Left ventricle myocardium inferior (tissue), 1 donor: ENCODE results near the gene CCT3. TPM values are rescaled to one million over a fixed set of nuclear protein-coding genes. Genes with fewer than 3 reads are reported as not detected.

Source experiments
- DNase-seq: peaks from one replicate; pipeline ENCODE4 v3.0.0-alpha.2; 2020
- H3K27ac ChIP-seq: fragments of 200-600 bp; replicated peaks from 2 replicates; pipeline ENCODE4 v1.8.0; 2021
- H3K27me3 ChIP-seq: fragments of 200-600 bp; 2 replicates; pipeline ENCODE4 v1.8.0; 2021; ENCODE audit warnings: low read depth
- H3K36me3 ChIP-seq: fragments of 200-600 bp; 2 replicates; pipeline ENCODE4 v1.8.0; 2021
- H3K4me1 ChIP-seq: fragments of 200-600 bp; 2 replicates; pipeline ENCODE4 v1.8.0; 2021
- H3K4me3 ChIP-seq: fragments of 200-600 bp; 2 replicates; pipeline ENCODE4 v1.8.0; 2021; ENCODE audit warnings: mild to moderate bottlenecking, moderate library complexity
- H3K9me3 ChIP-seq: fragments of 200-600 bp; replicated peaks from 2 replicates; pipeline ENCODE4 v1.8.0; 2021
- intact Hi-C: fragments of 100-400 bp; cut with micrococcal nuclease; formaldehyde crosslinking; loops from one replicate; pipeline ENCODE4 v1.11.0; 2022
- total RNA-seq: library from RNA; stranded (reverse); fragmentation: NEBNext Ultra II Directional; extraction: Animal tissue kit (Norgen Biotek cat#: 25700); gene quantifications from one replicate; pipeline ENCODE4 v1.2.1, GENCODE V29; 2021
- TF ChIP-seq, protein P1 (sequence below): fragments of 200-600 bp; IDR thresholded peaks from 2 replicates; pipeline ENCODE4 v1.8.0; 2021; ENCODE audit warnings: antibody characterized with exemption, mild to moderate bottlenecking, borderline replicate concordance
- donor health status: DM: no; HTN: yes; CAD: no; lungs with severe emphysema.

CCT3 gene
- total RNA-seq, 1 donor from 2014 or later: 123 TPM

DNA sequence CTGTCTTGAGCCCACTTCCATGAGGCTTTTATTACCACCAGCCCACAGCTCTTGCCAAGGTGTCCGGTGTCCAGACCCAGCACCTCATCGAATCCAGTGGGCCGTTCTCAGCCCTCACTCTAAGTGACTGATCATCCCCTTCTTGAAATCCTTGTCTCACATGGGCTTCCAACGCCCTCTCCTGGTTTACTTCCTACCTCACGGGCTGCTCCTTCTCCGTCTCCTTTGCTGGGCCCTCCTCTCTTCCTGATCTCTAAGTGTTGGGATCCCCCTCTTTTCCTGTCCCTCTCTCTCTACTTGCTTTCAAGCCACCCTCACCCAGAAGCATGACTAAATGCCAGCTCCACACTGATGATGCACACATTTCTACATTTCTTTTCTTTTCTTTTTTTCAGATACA lies 21.9 kb upstream of the CCT3 start:
- peaks cover 88% of the 10 kb centered on the region for H3K27me3 ChIP-seq

DNA sequence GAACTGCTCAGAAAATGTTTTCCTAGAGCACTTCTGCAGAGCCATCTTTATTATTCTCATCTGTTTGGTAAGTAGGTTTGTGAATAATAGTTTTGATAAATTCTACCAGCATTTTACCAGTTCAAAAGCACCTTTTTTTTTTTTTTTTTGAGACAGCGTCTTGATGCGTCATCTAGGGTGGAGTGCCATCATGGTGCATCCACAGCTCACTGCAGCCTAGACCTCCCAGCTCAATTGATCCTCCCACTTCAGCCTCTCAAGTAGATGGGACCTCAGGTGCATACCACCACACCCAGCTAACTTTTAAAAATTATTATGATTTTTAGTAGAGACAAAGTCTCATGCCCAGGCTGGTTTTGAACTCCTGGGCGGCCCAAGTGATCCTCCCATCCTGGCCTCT lies 21.2 kb upstream of the CCT3 start:
- intact Hi-C loops: no loop called here
- TF ChIP-seq, protein P1, sequence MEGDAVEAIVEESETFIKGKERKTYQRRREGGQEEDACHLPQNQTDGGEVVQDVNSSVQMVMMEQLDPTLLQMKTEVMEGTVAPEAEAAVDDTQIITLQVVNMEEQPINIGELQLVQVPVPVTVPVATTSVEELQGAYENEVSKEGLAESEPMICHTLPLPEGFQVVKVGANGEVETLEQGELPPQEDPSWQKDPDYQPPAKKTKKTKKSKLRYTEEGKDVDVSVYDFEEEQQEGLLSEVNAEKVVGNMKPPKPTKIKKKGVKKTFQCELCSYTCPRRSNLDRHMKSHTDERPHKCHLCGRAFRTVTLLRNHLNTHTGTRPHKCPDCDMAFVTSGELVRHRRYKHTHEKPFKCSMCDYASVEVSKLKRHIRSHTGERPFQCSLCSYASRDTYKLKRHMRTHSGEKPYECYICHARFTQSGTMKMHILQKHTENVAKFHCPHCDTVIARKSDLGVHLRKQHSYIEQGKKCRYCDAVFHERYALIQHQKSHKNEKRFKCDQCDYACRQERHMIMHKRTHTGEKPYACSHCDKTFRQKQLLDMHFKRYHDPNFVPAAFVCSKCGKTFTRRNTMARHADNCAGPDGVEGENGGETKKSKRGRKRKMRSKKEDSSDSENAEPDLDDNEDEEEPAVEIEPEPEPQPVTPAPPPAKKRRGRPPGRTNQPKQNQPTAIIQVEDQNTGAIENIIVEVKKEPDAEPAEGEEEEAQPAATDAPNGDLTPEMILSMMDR: no peak
- H3K27me3 ChIP-seq: peaks cover 88% of the 10 kb centered on the region

More for the DNA sequence above, 21.9 kb upstream of the CCT3 start:
- Histone ChIP-seq H3K27ac (no peak overlapping the region), H3K4me1 (no peaks in the 10 kb centered on the region), H3K4me3 (no peak overlapping the region), H3K9me3 (no peaks in the 10 kb centered on the region), H3K36me3 (no peaks in the 10 kb centered on the region)
- TF ChIP-seq, protein P1: no peak
- DNase-seq: no peak
- intact Hi-C loops: no loop called here

GRCh38 chr1:156358641-156359040 lies 20.5 kb upstream of the CCT3 start:
- no peak overlapping the region for H3K27ac ChIP-seq
- H3K4me3 ChIP-seq: no peak overlapping the region
- TF ChIP-seq, protein P1: no peak
- DNase-seq: no peak
- no peaks in the 10 kb centered on the region for H3K9me3 ChIP-seq
- no peaks in the 10 kb centered on the region for H3K4me1 ChIP-seq
- H3K36me3 ChIP-seq: no peaks in the 10 kb centered on the region
- peaks cover 88% of the 10 kb centered on the region for H3K27me3 ChIP-seq
- intact Hi-C loops: no loop called here

More for the DNA sequence above, 21.2 kb upstream of the CCT3 start:
- no peaks in the 10 kb centered on the region for H3K9me3 ChIP-seq
- no peak for DNase-seq
- no peaks in the 10 kb centered on the region for H3K36me3 ChIP-seq
- no peak overlapping the region for H3K27ac ChIP-seq
- H3K4me1 ChIP-seq: no peaks in the 10 kb centered on the region
- no peak overlapping the region for H3K4me3 ChIP-seq

DNA sequence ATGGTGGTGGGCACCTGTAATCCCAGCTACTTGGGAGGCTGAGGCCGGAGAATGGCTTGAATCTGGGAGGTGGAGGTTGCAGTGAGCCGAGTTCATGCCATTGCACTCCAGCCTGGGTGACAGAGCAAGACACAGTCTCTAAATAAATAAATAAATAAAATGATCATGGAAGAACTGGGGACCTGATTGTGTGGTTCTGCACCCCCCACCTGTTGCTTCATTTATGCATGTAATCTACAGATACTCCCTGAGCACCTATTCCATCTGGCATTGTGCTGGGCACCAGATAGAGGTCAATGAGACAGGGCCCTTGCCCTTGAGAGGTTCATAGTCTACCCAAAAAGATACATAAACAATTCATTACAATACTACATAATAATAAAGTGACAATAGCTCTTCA lies 19.9 kb upstream of the CCT3 start:
- no peak for DNase-seq
- no peaks in the 10 kb centered on the region for H3K9me3 ChIP-seq
- H3K4me1 ChIP-seq: no peaks in the 10 kb centered on the region
- H3K27me3 ChIP-seq: peaks cover 89% of the 10 kb centered on the region
- H3K36me3 ChIP-seq: no peaks in the 10 kb centered on the region
- no peak overlapping the region for H3K27ac ChIP-seq
- intact Hi-C loops: no loop called here
- TF ChIP-seq, protein P1: no peak
- H3K4me3 ChIP-seq: no peak overlapping the region

GRCh38 chr1:156356875-156357534 lies 18.9 kb upstream of the CCT3 start:
- Histone ChIP-seq H3K4me1 (no peaks in the 10 kb centered on the region), H3K36me3 (no peaks in the 10 kb centered on the region), H3K9me3 (no peaks in the 10 kb centered on the region), H3K27me3 (peaks cover 87% of the 10 kb centered on the region), H3K4me3 (no peak overlapping the region), H3K27ac (no peak overlapping the region)
- DNase-seq: no peak
- intact Hi-C loops: no loop called here
- TF ChIP-seq, protein P1: peak; percentile 66
